ENCODE results near the gene ESRRA.
"Not testable (repeated sequence)": the region's sequence is repeated elsewhere in the genome, so short reads cannot be mapped to it uniquely, and the experiment has no call there.

Gene ESRRA

DNA sequence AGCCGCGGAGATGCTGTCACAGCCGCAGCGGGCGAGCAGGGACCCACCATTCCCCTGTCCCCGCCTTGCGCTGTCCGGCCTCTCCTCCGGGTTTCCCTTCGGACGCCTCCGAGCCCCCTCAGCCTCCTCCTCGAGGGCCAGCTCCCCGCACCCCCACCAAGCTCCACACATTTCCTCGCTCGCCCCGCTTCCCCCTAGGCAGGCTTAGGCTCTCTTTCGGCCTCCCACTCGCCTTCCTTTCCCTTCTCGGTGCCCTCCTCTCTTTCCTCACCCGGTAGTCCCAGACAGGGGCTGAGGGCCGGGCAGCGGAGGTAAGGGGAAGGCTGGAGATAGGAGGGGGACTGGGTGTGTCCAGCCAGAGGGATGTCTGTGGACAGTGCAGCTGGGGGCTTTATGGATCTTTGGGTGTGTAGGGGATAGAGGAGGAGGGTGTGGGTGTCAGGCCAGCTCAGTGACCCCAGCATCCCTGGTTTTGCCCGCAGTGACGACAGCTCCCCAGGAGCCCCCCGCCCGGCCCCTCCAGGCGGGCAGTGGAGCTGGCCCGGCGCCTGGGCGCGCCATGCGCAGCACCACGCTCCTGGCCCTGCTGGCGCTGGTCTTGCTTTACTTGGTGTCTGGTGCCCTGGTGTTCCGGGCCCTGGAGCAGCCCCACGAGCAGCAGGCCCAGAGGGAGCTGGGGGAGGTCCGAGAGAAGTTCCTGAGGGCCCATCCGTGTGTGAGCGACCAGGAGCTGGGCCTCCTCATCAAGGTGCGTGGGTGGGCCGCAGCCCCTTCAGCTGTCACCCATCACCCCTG lies 12.7 kb upstream of the ESRRA start:
- DNase-seq = no peak

DNA sequence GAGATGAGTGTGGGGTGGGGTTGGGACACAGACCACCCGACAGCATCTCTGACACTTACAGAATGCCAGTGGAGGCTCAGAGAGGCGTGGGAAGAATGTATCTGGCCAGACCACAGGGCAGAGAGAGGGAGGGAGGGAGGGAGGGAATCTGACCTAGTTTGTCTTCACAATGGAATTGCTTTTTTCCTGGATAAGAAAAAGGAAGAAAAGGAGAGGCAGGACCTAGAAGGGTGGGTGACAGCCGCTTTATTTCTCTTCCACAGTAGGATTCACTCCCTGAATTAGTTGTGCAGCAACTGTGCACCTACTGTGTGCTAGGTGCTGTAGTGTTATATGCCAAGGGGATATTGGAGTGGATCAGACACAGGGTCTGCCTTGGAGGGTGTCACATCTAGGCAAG lies 10.6 kb upstream of the ESRRA start:
- DNase-seq = no peak

DNA sequence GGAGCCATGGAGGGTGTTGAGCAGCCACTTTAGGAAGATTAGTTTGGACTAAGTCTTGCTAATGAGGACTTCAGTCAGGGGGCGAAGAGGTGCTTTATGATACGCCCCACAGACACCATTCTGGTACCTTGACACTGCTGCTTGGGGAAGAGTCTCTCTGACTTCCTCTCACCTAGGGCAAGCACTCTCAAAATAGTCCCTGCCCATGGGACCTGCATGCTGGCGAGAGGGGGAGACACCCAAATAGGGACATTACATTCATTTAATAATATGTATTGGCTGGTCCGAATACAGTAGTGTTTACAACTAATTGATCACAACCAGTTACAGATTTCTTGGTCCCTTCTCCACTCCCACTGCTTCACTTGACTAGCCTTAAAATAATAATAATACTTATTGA lies 9.6 kb upstream of the ESRRA start:
- no peak for DNase-seq

DNA sequence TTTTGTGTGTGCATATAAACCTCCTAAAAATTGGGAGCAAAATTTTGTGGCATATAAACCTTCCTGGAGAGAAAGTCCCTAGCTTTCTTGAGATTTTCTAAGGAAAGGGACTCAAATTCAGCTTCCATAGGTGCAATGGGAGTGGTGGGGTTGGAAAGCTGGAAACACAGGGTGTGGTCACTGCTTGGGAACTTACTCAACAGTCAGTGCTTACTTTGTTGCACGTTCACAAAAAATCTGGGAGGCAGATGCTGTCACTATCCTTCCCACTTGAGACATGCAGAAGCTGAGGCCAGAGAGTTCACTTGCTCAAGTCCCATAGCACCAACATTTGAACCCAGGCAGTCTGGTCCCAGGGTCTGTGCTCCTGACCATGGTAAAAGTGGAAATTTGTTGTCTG lies 9.1 kb upstream of the ESRRA start:
- no peak for DNase-seq

DNA sequence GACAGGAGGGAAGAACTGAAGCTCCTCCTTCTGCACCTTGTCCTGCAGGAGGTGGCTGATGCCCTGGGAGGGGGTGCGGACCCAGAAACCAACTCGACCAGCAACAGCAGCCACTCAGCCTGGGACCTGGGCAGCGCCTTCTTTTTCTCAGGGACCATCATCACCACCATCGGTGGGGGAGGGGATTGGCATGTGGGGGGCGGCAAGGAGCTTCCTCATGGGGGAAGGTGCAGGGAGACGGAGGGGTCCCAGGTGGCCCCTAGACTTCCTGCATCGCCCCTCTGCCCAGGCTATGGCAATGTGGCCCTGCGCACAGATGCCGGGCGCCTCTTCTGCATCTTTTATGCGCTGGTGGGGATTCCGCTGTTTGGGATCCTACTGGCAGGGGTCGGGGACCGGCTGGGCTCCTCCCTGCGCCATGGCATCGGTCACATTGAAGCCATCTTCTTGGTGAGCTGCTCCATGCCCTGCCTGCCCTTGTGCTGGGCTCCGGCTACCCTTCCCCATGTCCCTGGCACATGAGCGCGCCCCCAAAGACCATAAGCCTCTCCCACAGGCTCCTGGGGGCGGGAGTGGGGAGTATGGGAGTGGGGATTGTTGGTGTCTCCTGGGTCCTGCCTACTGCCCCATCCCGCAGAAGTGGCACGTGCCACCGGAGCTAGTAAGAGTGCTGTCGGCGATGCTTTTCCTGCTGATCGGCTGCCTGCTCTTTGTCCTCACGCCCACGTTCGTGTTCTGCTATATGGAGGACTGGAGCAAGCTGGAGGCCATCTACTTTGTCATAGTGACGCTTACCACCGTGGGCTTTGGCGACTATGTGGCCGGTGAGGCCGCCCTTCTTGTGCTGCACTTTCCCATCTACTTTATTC lies 8.3 kb upstream of the ESRRA start:
- no peak for DNase-seq

DNA sequence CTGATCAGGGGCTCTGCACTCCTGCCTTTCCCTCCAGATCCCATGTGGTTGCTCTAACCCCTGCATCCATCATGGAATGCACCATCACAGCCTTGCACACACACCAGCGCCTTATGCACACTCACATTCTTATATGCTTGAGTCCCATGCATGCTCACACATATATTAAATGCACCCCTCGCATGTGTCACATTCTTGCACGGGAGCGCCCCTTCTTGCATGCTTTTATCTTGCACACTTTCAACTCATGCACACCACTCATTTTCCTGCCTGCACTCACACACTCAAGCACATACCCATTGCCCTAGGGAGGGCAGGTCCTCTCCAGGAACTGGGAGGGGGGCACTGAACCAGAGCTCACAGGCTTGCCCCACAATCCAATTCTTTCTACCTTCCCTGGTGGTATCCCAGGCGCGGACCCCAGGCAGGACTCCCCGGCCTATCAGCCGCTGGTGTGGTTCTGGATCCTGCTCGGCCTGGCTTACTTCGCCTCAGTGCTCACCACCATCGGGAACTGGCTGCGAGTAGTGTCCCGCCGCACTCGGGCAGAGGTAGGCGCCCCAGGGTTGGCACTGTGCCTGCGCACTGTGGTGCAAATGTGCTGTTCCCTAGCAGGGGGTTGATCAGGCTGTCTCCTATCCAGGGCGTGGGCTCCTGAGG lies 7.5 kb upstream of the ESRRA start:
- DNase-seq = no peak

DNA sequence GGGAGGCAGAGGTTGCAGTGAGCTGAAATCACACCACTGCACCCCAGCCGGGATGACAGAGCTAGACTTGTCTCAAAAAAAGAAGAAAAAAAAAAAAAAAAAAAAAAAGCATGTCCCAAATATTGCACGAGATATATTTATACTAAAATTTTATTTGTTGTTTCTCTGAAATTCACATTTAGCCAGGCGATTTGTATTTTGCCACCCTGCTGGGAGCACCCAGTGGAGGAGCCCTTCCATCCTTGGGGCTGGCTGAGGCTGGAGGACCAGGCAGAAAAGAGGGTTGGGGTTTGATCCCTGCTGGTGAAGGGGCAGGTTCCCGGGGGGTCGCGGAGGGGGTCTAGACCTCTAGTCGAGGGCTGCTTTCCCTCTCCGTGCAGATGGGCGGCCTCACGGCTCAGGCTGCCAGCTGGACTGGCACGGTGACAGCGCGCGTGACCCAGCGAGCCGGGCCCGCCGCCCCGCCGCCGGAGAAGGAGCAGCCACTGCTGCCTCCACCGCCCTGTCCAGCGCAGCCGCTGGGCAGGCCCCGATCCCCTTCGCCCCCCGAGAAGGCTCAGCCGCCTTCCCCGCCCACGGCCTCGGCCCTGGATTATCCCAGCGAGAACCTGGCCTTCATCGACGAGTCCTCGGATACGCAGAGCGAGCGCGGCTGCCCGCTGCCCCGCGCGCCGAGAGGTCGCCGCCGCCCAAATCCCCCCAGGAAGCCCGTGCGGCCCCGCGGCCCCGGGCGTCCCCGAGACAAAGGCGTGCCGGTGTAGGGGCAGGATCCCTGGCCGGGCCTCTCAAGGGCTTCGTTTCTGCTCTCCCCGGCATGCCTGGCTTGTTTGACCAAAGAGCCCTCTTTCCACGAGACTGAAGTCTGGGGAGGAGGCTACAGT lies 6.1 kb upstream of the ESRRA start:
- no peak for DNase-seq

DNA sequence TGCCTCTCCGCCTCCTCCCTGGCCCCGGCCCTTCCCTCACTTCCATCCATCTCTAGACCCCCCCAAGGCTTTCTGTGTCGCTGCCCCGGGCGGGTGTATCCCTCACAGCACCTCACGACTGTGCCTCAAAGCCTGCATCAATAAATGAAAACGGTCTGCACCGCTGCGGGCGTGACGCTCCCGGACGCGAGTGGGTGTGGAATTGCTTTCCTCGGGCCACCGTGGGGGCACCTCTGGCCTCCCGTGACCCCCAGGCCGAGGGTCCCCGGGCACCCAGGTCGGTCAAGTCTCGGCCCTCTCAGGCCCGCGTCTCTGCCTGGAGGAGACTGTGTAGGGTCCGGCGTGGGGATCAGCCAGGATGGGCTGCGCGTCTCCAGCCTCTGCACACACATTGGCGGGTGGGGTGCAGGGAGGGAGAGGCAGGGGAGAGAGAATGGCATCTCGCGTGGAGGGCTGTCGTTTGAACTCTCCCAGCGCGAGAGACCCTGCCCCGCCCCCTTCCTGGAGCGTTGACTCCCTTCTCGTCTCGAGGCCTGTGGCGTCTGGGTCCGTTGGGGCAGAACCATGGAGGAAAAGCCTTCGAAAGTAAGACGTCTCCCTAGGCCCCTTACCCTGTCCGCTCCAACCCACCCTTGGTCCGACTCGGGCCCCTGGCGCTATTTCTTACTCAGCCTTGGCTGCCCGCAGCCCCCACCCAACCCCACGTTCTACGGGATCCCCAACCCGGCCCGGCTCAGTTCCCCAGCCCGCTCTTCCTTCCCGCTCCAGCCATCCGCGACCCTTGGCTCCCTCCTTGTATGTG lies 5.3 kb upstream of the ESRRA start, which contains the start of gene CATSPERZ:
Gene CATSPERZ (plus strand): TSS at position 512 of the 802 bp plus-strand sequence. CDS start 53 bp downstream, at position 565.
- no peak for DNase-seq

DNA sequence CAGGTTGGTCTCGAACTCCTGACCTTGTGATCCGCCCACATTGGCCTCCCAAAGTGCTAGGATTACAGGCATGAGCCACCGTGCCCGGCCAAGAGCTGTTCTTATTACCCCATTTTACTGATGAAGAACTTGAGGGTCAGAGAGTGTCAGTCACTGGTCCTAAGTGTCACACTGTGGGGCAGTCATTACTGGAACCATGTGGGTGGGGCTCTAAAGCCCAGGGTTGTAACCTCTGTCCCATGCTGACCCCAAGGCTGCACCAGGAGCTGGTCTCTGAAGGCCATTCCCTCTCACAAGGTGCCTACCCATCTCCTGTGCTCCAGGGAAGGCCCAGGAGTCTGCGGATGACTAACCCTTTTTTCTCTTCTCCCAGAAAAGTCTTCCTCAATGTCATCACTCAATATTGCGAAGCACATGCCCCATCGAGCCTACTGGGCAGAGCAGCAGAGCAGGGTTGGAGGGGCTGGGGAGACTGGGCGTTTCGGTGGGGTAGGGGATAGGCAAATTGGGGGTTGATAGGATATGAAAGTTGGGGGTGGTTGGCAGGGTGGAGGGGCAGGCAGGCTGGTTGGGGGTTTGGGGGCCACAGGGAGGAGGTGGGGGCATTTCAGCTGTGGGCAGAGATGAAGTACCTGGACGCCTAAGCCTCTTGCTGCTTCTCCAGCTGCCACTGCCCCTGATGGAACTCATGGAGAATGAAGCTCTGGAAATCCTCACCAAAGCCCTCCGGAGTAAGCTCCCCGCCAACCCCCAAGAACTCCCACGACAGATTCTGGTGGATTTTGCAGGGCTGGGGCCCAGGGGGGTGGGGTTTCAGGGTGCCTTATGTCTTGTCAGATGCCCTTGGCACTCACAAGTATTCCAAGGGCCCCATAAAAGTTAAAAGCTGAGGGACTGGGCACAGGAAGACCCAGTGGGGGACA lies 2.0 kb upstream of the ESRRA start:
- DNase-seq = no peak

DNA sequence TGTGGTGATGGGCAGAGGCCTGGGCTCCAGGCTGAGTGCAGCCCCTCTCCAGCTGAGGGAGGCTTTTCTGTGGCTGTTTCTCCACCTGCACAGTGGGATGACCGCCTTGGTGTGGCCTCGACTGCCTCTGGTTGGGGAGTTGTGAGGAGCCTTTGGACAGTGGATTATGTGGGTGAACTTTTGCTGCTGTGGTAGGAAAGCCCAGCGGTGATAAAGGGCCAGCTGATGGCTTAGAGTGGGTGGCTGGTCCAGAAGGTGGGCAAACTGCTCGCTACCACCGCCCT lies 1.4 kb upstream of the ESRRA start:
- no peak for DNase-seq

DNA sequence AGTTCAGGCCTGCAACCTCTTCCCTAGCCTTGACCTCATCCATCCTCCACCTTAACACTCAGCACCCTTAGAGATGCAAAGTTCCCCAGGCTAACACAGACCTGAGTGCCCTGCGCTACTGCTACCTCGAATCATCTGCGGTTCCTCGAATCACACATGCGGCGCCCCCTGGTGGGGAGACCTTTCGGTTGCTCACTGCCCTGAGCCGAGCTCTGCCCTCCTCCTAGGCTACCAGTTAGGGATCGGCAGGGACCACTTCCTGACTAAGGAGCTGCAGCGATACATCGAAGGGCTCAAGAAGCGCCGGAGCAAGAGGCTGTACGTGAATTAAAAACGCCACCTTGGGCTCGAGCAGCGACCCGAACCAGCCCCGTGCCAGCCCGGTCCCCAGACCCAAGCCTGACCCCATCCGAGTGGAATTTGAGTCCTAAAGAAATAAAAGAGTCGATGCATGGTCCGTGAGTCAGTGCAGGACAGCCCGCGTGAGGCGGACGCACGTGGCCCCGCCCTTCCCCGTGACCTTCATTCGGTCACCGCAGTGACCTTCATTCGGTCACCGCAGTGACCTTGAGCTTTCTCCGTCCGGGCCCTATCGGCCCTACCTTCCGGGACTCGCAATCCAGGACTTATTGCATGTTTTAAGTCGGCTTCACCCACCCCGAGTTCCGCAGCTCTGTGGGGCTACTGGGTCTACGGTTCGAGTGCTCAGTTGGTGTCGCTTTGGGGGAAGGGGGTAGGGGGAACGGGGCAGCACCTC lies 830 bp upstream of the ESRRA start:
- DNase-seq = no peak

DNA sequence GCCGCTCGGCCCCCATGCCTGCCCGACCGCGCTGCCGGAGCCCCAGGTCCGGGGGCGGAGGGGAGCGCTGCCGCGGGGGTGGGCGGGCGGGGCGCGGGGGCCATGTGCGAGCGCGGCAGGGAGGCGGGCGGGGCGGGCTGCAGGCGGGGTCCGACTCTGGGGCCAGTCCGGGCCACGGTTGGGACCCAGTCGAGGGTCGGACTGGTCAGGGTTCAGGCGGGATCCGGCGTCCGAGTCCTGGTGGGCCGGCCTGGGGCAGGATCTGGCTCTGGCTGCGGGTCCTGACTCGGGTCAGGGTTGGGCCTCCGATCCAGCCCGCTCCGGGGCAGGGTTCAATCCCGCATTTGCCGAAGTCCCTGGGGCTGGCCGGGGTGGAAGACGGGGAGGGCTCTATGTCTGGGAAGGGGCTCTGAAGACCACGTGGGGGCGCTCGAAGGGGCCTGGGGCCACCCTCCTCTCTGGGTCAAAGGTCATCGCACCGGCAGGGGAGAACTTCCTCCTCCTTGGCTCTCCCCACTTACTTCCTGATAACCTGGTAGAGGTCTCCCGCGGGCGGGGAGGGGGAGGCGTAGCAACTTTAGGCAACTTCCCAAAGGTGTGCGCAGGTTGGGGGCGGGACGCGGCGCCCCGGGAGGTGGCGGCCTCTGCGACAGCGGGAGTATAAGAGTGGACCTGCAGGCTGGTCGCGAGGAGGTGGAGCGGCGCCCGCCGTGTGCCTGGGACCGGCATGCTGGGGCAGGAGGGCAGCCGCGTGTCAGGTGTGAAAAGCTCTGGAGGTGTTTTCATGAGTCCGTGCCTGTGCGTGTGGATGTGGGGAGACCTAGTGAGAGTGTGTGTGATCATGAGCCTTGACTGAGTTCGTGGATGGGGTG lies 603 bp downstream of the ESRRA start:
- DNase-seq = no peak

DNA sequence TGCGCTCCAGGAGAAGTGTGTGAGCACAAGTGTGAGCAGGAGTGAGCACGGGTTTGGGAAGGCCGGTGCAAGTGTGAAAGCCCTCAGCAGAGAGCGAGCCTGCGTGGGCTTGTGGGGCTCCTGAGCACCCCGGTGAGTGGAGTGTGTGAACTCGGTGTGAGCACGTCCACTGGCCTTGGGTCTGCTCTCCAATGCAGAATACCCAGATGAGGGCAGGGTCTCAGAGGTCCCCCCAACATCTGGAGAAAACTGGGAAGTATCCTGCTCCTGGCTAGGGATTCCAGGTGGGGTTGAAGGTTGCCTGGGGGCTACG lies 1.2 kb downstream of the ESRRA start:
- no peak for DNase-seq

DNA sequence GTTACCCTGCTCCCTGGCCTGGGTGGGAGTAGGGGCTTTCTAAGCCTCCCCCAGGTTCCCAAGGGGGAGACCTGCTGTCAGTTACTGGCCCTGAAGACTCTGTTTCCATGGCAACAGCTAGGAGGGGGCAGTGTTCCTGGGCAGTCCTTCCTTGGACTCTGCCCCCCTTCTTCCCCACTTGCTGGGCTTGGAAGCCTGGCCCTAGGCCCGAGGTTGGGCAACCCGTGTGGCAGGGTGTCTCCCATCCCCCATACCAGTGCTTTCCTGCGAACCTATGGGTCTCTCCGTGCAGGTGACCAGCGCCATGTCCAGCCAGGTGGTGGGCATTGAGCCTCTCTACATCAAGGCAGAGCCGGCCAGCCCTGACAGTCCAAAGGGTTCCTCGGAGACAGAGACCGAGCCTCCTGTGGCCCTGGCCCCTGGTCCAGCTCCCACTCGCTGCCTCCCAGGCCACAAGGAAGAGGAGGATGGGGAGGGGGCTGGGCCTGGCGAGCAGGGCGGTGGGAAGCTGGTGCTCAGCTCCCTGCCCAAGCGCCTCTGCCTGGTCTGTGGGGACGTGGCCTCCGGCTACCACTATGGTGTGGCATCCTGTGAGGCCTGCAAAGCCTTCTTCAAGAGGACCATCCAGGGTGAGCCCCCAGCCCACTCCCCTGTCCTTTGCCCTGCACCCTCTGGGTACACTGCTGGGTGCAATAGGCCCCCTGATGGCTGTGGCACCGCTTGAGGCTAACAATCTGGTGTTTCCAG lies 1.7 kb downstream of the ESRRA start:
- DNase-seq = no peak

DNA sequence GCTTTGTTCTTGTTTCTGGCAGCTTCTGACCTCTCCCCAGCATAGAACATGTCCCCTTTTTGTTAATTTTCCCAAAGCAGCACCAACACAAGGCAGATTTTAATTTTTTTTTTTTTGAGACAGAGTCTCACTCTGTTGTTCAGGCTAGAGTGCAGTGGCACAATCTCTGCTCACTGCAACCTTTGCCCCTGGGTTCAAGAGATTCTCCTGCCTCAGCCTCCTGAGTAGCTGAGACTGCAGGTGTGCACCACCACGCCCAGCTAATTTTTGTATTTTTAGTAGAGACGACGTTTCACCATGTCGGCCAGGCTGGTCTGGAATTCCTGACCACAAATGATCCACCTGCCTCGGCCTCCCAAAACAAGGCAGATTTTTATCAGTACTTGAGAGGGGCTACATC lies 2.5 kb downstream of the ESRRA start:
- not testable (repeated sequence) for DNase-seq

DNA sequence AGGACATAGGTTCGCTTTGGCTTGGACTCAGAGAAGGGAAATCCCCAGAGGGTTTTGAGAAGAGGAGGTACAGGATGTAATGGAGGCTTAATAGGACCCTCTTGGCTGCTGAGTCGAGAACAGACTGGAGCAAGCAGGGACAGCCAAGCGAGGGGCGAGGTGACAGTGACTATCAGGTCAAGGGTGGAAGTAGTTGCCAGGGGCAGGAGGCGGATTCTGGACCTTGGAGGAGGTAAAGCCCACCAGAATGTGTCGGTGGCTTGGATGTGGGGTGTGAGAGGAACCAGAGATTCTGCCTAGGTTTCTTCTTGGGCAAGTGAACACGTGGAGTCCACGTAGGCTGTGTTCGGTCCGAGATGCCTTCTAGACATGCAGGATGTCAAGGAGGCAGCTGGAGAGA lies 7.6 kb downstream of the ESRRA start:
- no peak for DNase-seq

DNA sequence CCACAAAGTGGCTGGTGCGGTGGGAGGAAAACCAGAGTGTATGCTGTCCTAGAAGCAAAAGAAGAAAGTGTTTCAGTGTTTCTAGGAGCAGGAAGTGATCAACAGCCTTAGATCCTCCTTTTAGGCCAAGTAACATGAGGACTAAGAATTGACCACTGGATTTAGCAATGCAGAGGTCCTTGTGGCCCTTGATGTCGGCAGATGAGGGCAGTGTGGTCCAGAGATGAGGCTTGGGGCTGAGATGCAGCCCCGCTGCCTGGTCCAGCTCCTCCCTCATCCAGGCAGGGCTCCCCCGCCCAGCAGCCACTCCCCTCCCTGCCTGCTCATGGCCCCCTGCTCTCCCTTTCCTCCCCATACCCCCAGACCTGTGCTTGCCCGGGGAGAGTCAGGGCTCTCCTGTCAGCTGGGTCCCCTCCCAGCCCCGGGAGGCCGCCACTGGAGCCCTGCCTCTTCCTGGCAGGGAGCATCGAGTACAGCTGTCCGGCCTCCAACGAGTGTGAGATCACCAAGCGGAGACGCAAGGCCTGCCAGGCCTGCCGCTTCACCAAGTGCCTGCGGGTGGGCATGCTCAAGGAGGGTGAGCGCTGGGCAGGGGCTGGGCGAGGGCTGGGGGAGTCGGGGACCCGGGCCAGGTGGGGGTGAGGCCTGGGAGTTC lies 8.3 kb downstream of the ESRRA start:
- no peak for DNase-seq

All from cortex of kidney (tissue), 1 donor.